Testis (tissue), 3 donors: ENCODE measurements around the gene SFXN2. TPM values are rescaled to one million over a fixed set of nuclear protein-coding genes. Genes with fewer than 3 reads are reported as not detected.
"Not testable (repeated sequence)": the region's sequence is repeated elsewhere in the genome, so short reads cannot be mapped to it uniquely, and the experiment has no call there.

Experiments
- DNase-seq: peaks from one replicate; pipeline ENCODE4 v3.0.0-alpha.2; 2019
- H3K27ac ChIP-seq, 2 donors: fragments of 200-600 bp; sonication (generic); one replicate each; pipeline ENCODE4 v1.5.1; 2019
- H3K27me3 ChIP-seq: fragments of 200-600 bp; sonication (generic); one replicate; pipeline ENCODE4 v1.5.1; 2019
- H3K36me3 ChIP-seq: fragments of 200-600 bp; sonication (generic); one replicate; pipeline ENCODE4 v1.5.1; 2017; ENCODE audit warnings: low read depth; ENCODE audit errors: missing control alignments
- H3K4me1 ChIP-seq: fragments of 200-600 bp; sonication (generic); one replicate; pipeline ENCODE4 v1.5.1; 2019
- H3K4me3 ChIP-seq, 2 donors: fragments of 200-600 bp; sonication (generic); one replicate each; pipeline ENCODE4 v1.5.1; 2017 to 2019
- H3K9me3 ChIP-seq: fragments of 200-600 bp; sonication (generic); one replicate; pipeline ENCODE4 v1.5.1; 2017
- POLR2A ChIP-seq: fragments of 450-650 bp; IDR thresholded peaks from one replicate; pipeline ENCODE4 v1.6.1; 2017; ENCODE audit warnings: antibody characterized with exemption, mild to moderate bottlenecking, moderate library complexity
- WGBS, 2 donors: methylation state at CpG; one replicate each; pipeline ENCODE4 v1.1.5; 2018; 5-methylcytosine and 5-hydroxymethylcytosine counted together
- intact Hi-C: fragments of 100-400 bp; cut with DNase I; formaldehyde crosslinking; loops from one replicate; pipeline ENCODE4 v1.15.1; 2023; ENCODE audit warnings: low total_unique reads
- polyA plus RNA-seq: library from polyadenylated mRNA; stranded (reverse); fragments of 350-450 nt; fragmentation: Illumina TruSeq; extraction: RNeasy Lipid Tissue Mini Kit (QIAGEN cat#74804); gene quantifications from one replicate; pipeline ENCODE4 v1.2.3, GENCODE V29; 2014; ENCODE audit warnings: low read depth, low replicate concordance; ENCODE audit not compliant: insufficient read depth
- total RNA-seq, 2 donors: library from RNA; depleted of rRNA; stranded (reverse); fragments of >200 nt; gene quantifications; one replicate each; pipeline ENCODE4 v1.2.3, GENCODE V29; 2016
- TF ChIP-seq, protein P1 (sequence below), 3 experiments: fragments of 450-650 bp in 2 of 3; fragments of 200-600 bp in 1 of 3; sonication (generic) in 1 of 3; IDR thresholded peaks; one replicate each; pipeline ENCODE4 v1.5.1; 2016 to 2019; ENCODE audit warnings: antibody characterized with exemption in 3 of 3, mild to moderate bottlenecking in 2 of 3, moderate library complexity in 1 of 3

SFXN2 gene
- total and polyA plus RNA-seq, 3 donors from 2014 or later: 4.4 to 9.8 (median 5.6) TPM

DNA sequence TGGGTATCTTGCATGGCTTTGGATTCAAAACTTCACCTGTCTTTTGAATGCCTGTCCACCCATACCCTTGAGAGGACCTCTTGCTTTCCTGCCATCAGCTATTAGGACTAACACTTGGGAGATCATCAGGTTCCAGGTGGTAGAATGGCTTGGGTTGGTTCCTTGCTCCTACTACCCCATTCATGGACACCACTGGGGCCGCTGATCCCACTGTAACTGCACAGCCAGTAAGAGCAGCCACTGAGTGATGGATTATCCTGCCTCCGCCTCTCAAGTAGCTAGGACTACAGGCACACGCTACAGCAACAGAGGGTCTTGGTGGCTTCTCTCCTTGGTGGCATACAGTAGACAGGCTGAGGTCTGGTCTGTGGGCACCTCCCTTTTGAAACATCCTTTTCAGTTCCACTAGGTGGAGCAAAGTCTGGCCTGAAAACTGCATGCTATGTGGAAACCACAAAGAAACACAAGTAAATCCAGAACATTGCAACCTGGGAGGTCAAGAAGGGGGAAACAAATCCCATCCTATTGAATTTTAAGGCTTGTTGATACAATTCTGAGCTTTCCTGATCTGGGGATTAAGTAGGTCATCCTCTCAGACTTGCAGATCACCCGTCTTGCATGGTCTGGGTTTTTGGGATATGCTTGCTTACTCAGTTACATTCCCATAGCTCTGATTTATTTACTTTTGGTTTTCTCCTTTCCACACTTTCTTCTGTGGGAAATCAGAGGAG is 38.7 kb downstream of the SFXN2 start:
- Histone ChIP-seq H3K4me3 (no peak overlapping the region), H3K27me3 (no peaks in the 10 kb centered on the region), H3K27ac (peak overlapping the region; percentile 66 to 72), H3K4me1 (peaks cover 26% of the 10 kb centered on the region), H3K36me3 (no peaks in the 10 kb centered on the region), H3K9me3 (no peaks in the 10 kb centered on the region)
- WGBS, 2 donors: 80 to 81% methylated on average over 4 of the region's 4 CpGs
- DNase-seq: peak; percentile 53
- TF ChIP-seq, protein P1, sequence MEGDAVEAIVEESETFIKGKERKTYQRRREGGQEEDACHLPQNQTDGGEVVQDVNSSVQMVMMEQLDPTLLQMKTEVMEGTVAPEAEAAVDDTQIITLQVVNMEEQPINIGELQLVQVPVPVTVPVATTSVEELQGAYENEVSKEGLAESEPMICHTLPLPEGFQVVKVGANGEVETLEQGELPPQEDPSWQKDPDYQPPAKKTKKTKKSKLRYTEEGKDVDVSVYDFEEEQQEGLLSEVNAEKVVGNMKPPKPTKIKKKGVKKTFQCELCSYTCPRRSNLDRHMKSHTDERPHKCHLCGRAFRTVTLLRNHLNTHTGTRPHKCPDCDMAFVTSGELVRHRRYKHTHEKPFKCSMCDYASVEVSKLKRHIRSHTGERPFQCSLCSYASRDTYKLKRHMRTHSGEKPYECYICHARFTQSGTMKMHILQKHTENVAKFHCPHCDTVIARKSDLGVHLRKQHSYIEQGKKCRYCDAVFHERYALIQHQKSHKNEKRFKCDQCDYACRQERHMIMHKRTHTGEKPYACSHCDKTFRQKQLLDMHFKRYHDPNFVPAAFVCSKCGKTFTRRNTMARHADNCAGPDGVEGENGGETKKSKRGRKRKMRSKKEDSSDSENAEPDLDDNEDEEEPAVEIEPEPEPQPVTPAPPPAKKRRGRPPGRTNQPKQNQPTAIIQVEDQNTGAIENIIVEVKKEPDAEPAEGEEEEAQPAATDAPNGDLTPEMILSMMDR (IDR thresholded peaks at IDR 0.05): peak; percentile 47 to 67 (median 67)
- no peak for TF ChIP-seq POLR2A
- intact Hi-C loops: no loop called here

DNA sequence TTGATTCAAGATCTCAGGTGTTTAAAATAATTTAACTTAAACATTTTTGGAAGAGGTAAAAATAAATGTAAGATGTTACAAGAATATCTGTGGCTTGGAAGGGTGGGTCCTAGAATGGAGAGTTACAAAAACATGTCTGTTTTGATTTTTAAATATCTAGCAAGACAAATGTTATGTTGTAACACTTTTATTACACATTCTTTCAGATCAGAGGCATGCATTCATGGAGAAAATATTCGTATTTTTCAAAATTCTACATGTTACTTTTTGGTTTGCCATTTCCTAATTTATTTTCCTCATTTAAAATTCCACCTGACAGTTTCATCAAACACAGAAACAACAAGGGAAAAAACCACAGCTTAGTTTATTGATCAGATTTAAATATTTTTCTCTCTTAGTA is 39.3 kb downstream of the SFXN2 start:
- Histone ChIP-seq H3K4me3 (no peak overlapping the region), H3K27ac (peak overlapping the region; percentile 66 to 72), H3K9me3 (no peaks in the 10 kb centered on the region), H3K4me1 (peaks cover 32% of the 10 kb centered on the region), H3K27me3 (no peaks in the 10 kb centered on the region), H3K36me3 (no peaks in the 10 kb centered on the region)
- TF ChIP-seq POLR2A: no peak
- TF ChIP-seq, protein P1 (IDR thresholded peaks at IDR 0.05): no peak
- intact Hi-C loops: no loop called here
- 44 to 49% methylated on average over 1 of the region's 1 CpG for WGBS, 2 donors
- no peak for DNase-seq

GRCh38 chr10:102757323-102757722 is 42.9 kb downstream of the SFXN2 start:
- no peaks in the 10 kb centered on the region for H3K9me3 ChIP-seq
- peaks cover 50% of the 10 kb centered on the region for H3K4me1 ChIP-seq
- no peak for DNase-seq
- no peak overlapping the region for H3K4me3 ChIP-seq
- intact Hi-C loops: no loop called here
- WGBS, 2 donors: 91 to 95% methylated on average over 6 of the region's 6 CpGs
- no peaks in the 10 kb centered on the region for H3K27me3 ChIP-seq
- H3K27ac ChIP-seq: no peak overlapping the region
- TF ChIP-seq POLR2A: no peak
- TF ChIP-seq, protein P1 (IDR thresholded peaks at IDR 0.05): no peak
- no peaks in the 10 kb centered on the region for H3K36me3 ChIP-seq

DNA sequence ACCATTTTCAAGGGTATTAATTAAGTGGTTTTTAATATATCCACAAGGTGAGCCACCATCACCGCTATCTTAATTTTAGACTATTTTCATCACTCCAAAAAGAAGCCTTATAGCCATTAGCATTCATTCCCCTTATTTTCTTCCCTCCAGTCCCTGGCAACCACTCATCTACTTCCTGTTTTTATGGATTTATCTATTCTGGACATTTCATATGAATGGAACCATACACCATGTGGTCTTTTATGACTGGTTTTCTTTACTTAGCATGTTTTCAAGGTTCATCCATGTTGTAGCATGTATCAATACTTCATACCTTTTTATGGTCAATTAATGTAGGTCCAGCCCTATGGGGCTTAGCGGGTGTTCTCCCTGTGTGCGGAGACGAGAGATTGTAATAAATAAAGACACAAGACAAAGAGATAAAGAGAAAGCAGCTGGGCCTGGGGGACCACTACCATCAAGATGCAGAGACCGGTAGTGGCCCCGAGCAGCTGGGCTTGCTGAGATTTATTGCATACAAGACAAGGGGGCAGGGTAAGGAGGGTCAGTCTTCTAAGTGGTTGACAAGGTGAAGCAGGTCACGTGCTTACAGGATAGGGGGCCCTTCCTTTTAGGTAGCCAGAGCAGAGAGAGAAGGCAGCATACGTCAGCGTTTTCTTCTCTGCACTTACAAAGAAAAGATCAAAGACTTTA is 44.0 kb downstream of the SFXN2 start:
- Histone ChIP-seq H3K27me3 (no peaks in the 10 kb centered on the region), H3K27ac (peak overlapping the region; percentile 74 to 76), H3K9me3 (no peaks in the 10 kb centered on the region), H3K36me3 (no peaks in the 10 kb centered on the region), H3K4me3 (no peak overlapping the region), H3K4me1 (peaks cover 49% of the 10 kb centered on the region)
- no peak for DNase-seq
- intact Hi-C loops: no loop called here
- TF ChIP-seq POLR2A: no peak
- WGBS, 2 donors: 41 to 49% methylated on average over 9 of the region's 9 CpGs

- Histone ChIP-seq H3K27ac (peak overlapping the region; percentile 74 to 76), H3K4me1 (peaks cover 48% of the 10 kb centered on the region)
- H3K36me3 ChIP-seq, H3K9me3 ChIP-seq, intact Hi-C loops, H3K27me3 ChIP-seq, H3K4me3 ChIP-seq: not testable (repeated sequence)
- TF ChIP-seq, protein P1 (IDR thresholded peaks at IDR 0.05): peak in 1 of 3 experiments; percentile 11
- peak; percentile 84 for DNase-seq
- WGBS, 2 donors: 12 to 48% methylated on average over 10 to 12 of the region's 12 CpGs
Observed at GRCh38 chr10:102758933-102759262, 44.5 kb downstream of the SFXN2 start.
